Activated naive CD4-positive, alpha-beta T cell treated with anti-CD3 and anti-CD28 coated beads, Interleukin-2, amount 10 ng/mL, durations not matched to agents 5 hours and 36 hours (primary cell): ENCODE data around the gene MRPL32. TPM values are rescaled to one million over a fixed set of nuclear protein-coding genes. Genes with fewer than 3 reads are reported as not detected.

Experiments used
- total RNA-seq, 2 experiments: library from RNA; stranded (reverse); gene quantifications; one replicate each; pipeline ENCODE4 v1.2.3, GENCODE V29; 2021

The MRPL32 gene
- 10 to 100 TPM; 46.4 to 47.1 TPM for total RNA-seq

GRCh38 chr7:42931834-42932651 lies at the start of gene MRPL32, which contains the start of gene PSMA2:
MRPL32 (plus strand) TSS chr7:42932376; CDS start chr7:42932387, 11 bp downstream.
PSMA2 (minus strand) TSS chr7:42932174; CDS start chr7:42932158, 16 bp downstream.

GRCh38 chr7:42911454-42912447 lies 20.4 kb upstream of the MRPL32 start, which contains the start of gene C7orf25:
C7orf25 (minus strand) TSS chr7:42912070; CDS start chr7:42910900, 1,170 bp downstream.

Other genes starting within 250 kb of the MRPL32 start
- 1 to 10 TPM; 3.4 to 4.3 TPM for gene C7orf25, start 20.3 kb upstream of the MRPL32 start, total RNA-seq
- 100 to 1,000 TPM; 106 to 111 TPM for gene PSMA2, start 202 bp upstream of the MRPL32 start, total RNA-seq
- gene HECW1, start 180.3 kb downstream of the MRPL32 start, total RNA-seq = not detected